HL-60 (cell line): ENCODE results near the gene YPEL5.

Experiments used
- POLR2AphosphoS5 ChIP-seq: IDR thresholded peaks from 2 replicates; pipeline ENCODE4 v1.6.1; 2012; ENCODE audit warnings: low read depth
- TF ChIP-seq, protein P1 (sequence below): IDR thresholded peaks from one replicate; pipeline ENCODE4 v1.5.1; 2011; ENCODE audit warnings: low read length, control low read depth, inconsistent platforms; ENCODE audit not compliant: insufficient read depth
- TF ChIP-seq, protein P2 (sequence below): IDR thresholded peaks from 2 replicates; pipeline ENCODE4 v1.6.1; 2012; ENCODE audit warnings: low read depth; ENCODE audit not compliant: insufficient replicate concordance

DNA sequence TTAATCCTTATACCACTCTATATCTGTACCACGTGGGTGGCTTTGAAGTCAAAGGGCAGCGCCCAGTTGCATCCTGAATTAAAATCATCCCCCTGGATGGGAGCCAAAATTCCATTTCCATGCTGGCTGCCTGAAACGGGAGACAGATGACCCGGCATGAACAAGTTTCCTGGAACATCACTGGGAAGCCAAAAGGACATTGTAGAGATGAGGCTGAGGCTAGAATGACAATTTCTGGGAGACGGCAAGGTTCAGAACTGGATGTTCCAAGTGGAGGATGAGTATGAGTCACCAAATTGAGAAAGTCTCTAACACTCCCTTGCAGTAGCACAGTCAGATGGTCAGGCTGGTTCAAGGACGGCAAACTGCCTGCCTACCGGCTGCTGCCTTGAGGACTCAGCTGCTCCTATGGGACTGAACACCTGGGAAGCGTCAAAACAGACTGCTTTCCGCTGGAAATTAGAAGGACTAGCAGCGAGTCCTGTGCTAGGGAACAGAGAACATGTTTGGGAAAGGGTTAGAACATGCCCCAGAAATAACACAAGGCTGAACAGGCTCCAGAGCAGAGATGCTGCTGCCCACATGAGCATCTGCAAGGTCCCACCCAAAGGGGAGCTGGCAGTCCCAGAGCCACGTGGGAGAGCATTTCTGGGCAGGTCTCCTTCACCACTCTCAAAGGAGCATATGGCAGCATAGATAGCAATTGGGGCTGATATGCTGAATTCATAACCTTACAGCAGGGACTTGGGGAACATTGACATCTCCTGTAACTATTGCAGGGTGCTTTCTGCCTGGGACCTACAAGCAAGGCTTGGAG is 32.0 kb downstream of the YPEL5 start:
- no peak for TF ChIP-seq POLR2AphosphoS5
- TF ChIP-seq, protein P1, sequence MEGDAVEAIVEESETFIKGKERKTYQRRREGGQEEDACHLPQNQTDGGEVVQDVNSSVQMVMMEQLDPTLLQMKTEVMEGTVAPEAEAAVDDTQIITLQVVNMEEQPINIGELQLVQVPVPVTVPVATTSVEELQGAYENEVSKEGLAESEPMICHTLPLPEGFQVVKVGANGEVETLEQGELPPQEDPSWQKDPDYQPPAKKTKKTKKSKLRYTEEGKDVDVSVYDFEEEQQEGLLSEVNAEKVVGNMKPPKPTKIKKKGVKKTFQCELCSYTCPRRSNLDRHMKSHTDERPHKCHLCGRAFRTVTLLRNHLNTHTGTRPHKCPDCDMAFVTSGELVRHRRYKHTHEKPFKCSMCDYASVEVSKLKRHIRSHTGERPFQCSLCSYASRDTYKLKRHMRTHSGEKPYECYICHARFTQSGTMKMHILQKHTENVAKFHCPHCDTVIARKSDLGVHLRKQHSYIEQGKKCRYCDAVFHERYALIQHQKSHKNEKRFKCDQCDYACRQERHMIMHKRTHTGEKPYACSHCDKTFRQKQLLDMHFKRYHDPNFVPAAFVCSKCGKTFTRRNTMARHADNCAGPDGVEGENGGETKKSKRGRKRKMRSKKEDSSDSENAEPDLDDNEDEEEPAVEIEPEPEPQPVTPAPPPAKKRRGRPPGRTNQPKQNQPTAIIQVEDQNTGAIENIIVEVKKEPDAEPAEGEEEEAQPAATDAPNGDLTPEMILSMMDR, result no peak
- TF ChIP-seq, protein P2, sequence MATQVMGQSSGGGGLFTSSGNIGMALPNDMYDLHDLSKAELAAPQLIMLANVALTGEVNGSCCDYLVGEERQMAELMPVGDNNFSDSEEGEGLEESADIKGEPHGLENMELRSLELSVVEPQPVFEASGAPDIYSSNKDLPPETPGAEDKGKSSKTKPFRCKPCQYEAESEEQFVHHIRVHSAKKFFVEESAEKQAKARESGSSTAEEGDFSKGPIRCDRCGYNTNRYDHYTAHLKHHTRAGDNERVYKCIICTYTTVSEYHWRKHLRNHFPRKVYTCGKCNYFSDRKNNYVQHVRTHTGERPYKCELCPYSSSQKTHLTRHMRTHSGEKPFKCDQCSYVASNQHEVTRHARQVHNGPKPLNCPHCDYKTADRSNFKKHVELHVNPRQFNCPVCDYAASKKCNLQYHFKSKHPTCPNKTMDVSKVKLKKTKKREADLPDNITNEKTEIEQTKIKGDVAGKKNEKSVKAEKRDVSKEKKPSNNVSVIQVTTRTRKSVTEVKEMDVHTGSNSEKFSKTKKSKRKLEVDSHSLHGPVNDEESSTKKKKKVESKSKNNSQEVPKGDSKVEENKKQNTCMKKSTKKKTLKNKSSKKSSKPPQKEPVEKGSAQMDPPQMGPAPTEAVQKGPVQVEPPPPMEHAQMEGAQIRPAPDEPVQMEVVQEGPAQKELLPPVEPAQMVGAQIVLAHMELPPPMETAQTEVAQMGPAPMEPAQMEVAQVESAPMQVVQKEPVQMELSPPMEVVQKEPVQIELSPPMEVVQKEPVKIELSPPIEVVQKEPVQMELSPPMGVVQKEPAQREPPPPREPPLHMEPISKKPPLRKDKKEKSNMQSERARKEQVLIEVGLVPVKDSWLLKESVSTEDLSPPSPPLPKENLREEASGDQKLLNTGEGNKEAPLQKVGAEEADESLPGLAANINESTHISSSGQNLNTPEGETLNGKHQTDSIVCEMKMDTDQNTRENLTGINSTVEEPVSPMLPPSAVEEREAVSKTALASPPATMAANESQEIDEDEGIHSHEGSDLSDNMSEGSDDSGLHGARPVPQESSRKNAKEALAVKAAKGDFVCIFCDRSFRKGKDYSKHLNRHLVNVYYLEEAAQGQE, result no peak
